ENCODE data around the gene PDAP1. TPM values are rescaled to one million over a fixed set of nuclear protein-coding genes. Genes with fewer than 3 reads are reported as not detected.

The PDAP1 gene
- total RNA-seq, 1 experiment from 2014 or later: 147 TPM

- DNase-seq (ENCODE audit: low read depth, low spot score) (no peak), ATAC-seq (no peak)
- peaks cover 19% of the 10 kb centered on the region; the same call in 1 of the 2 replicates for H3K36me3 ChIP-seq (ENCODE audit: control insufficient read depth, insufficient read depth, low read length)
- no peak overlapping the region for H3K27ac ChIP-seq (ENCODE audit: low read length)
- intact Hi-C loops (cut with micrococcal nuclease; ENCODE audit: unreplicated experiment): no loop called here
- no peaks in the 10 kb centered on the region for H3K4me1 ChIP-seq (ENCODE audit: control insufficient read depth, insufficient read depth, low read length)
- no peaks in the 10 kb centered on the region for H3K27me3 ChIP-seq (ENCODE audit: control insufficient read depth, insufficient read depth, low read length)
- ChIA-PET POLR2A (interaction anchor here (0.6 to 0.9 kb wide), 3 partner anchors 17 to 39 kb away, joined by 3 to 4 read pairs (median 3); no protein-coding TSS in a partner anchor), CTCF (no interaction called here)
- TF ChIP-seq TCF7L2 (IDR thresholded peaks at IDR 0.05; ENCODE audit: low read depth, low read length) (no peak), SIN3A (IDR thresholded peaks at IDR 0.05; ENCODE audit: borderline replicate concordance, insufficient read depth, low read depth, low read length) (no peak), REST (IDR thresholded peaks at IDR 0.05; ENCODE audit: insufficient read depth in 1 of 2, low read depth in 2 of 2, low read length in 1 of 2) (no peak), POLR2AphosphoS5 (IDR thresholded peaks at IDR 0.05; ENCODE audit: low read depth, low read length) (no peak)
- no peak overlapping the region for H3K4me3 ChIP-seq (ENCODE audit: low read depth in 2 of 2, low read length in 2 of 2)
- no peaks in the 10 kb centered on the region for H3K9me3 ChIP-seq (ENCODE audit: control insufficient read depth, insufficient read depth, low read depth, low read length)
- no TSS peak for BruUV-seq (replicated peaks)
- in situ Hi-C loops (cut with HindIII; ENCODE audit: low pct_unique_long_range_greater_than_20kb, low sequenced_read_pairs): no loop called here
Observed at GRCh38 chr7:99448855-99449254, 40.5 kb upstream of the PDAP1 start.

- Histone ChIP-seq H3K27me3 (ENCODE audit: control insufficient read depth, insufficient read depth, low read length) (no peaks in the 10 kb centered on the region), H3K4me3 (ENCODE audit: low read depth in 2 of 2, low read length in 2 of 2) (no peak overlapping the region), H3K36me3 (ENCODE audit: control insufficient read depth, insufficient read depth, low read length) (peaks cover 17% of the 10 kb centered on the region; the same call in 1 of the 2 replicates), H3K27ac (ENCODE audit: low read length) (no peak overlapping the region), H3K4me1 (ENCODE audit: control insufficient read depth, insufficient read depth, low read length) (no peaks in the 10 kb centered on the region), H3K9me3 (ENCODE audit: control insufficient read depth, insufficient read depth, low read depth, low read length) (no peaks in the 10 kb centered on the region)
- intact Hi-C loops (cut with micrococcal nuclease; ENCODE audit: unreplicated experiment) (no loop called here), in situ Hi-C loops (cut with HindIII; ENCODE audit: low pct_unique_long_range_greater_than_20kb, low sequenced_read_pairs) (no loop called here)
- no peak for DNase-seq (ENCODE audit: low read depth, low spot score)
- ChIA-PET POLR2A (no interaction called here), CTCF (no interaction called here)
- ATAC-seq: peak; percentile 76
- BruUV-seq (replicated peaks): no TSS peak
- TF ChIP-seq TCF7L2 (IDR thresholded peaks at IDR 0.05; ENCODE audit: low read depth, low read length): no peak
- TF ChIP-seq POLR2AphosphoS5 (IDR thresholded peaks at IDR 0.05; ENCODE audit: low read depth, low read length): 0 out of 2 replicates have a peak, but pooled peaks have one; percentile 5
Observed at GRCh38 chr7:99447943-99448342, 39.5 kb upstream of the PDAP1 start.

- TF ChIP-seq REST (IDR thresholded peaks at IDR 0.05; ENCODE audit: insufficient read depth in 1 of 2, low read depth in 2 of 2, low read length in 1 of 2) (no peak), TCF7L2 (IDR thresholded peaks at IDR 0.05; ENCODE audit: low read depth, low read length) (no peak), POLR2AphosphoS5 (IDR thresholded peaks at IDR 0.05; ENCODE audit: low read depth, low read length) (no peak), SIN3A (IDR thresholded peaks at IDR 0.05; ENCODE audit: borderline replicate concordance, insufficient read depth, low read depth, low read length) (no peak), CTCF (IDR thresholded peaks at IDR 0.05) (no peak)
- BruUV-seq (replicated peaks): no TSS peak
- Histone ChIP-seq H3K27me3 (ENCODE audit: control insufficient read depth, insufficient read depth, low read length) (no peaks in the 10 kb centered on the region), H3K36me3 (ENCODE audit: control insufficient read depth, insufficient read depth, low read length) (peaks cover 16% of the 10 kb centered on the region; the same call in 1 of the 2 replicates), H3K27ac (ENCODE audit: low read length) (no peak overlapping the region), H3K4me1 (ENCODE audit: control insufficient read depth, insufficient read depth, low read length) (no peaks in the 10 kb centered on the region), H3K9me3 (ENCODE audit: control insufficient read depth, insufficient read depth, low read depth, low read length) (no peaks in the 10 kb centered on the region), H3K4me3 (ENCODE audit: low read depth in 2 of 2, low read length in 2 of 2) (no peak overlapping the region)
- ChIA-PET CTCF (no interaction called here), POLR2A (interaction anchor here (0.6 kb wide), 1 partner anchor 11 kb away, joined by 3 read pairs; no protein-coding TSS in a partner anchor)
- intact Hi-C loops (cut with micrococcal nuclease; ENCODE audit: unreplicated experiment) (no loop called here), in situ Hi-C loops (cut with HindIII; ENCODE audit: low pct_unique_long_range_greater_than_20kb, low sequenced_read_pairs) (no loop called here)
- ATAC-seq: no peak
- no peak for DNase-seq (ENCODE audit: low read depth, low spot score)
Observed at GRCh38 chr7:99446096-99446495, 37.7 kb upstream of the PDAP1 start.
